ENCODE measurements around the gene GNB2. TPM values are rescaled to one million over a fixed set of nuclear protein-coding genes. Genes with fewer than 3 reads are reported as not detected.

Gene GNB2
- total and polyA plus RNA-seq, 2 of the 8 experiments (the other 6 are each of a cell fraction or from before 2014, with no cell fraction given) = 157 to 260 TPM

- TF ChIP-seq CTCF (IDR thresholded peaks at IDR 0.05; ENCODE audit: control extremely low read depth in 1 of 3, insufficient read depth in 1 of 3, low read depth in 1 of 3, low read length in 3 of 3) = no peak
- no peak for TF ChIP-seq RBBP5 (IDR thresholded peaks at IDR 0.05; ENCODE audit: borderline replicate concordance, low read depth, low read length)
- TF ChIP-seq TBP (IDR thresholded peaks at IDR 0.05; ENCODE audit: low read depth, low read length) = no peak
- no peak for TF ChIP-seq EP300 (IDR thresholded peaks at IDR 0.05; ENCODE audit: borderline replicate concordance in 1 of 2, low read depth in 2 of 2, low read length in 2 of 2)
- no peak for TF ChIP-seq KDM4A (IDR thresholded peaks at IDR 0.05; ENCODE audit: low read depth, low read length, severe bottlenecking)
- TF ChIP-seq NRF1 (IDR thresholded peaks at IDR 0.05; ENCODE audit: low read depth, low read length) = no peak
- TF ChIP-seq BRCA1 (IDR thresholded peaks at IDR 0.05; ENCODE audit: low read depth, low read length) = no peak
- no peak for TF ChIP-seq JUND (IDR thresholded peaks at IDR 0.05; ENCODE audit: low read length)
- no peak for TF ChIP-seq SP2 (IDR thresholded peaks at IDR 0.05; ENCODE audit: low read length)
- TF ChIP-seq KDM1A (IDR thresholded peaks at IDR 0.05; ENCODE audit: borderline replicate concordance, low read length) = no peak
- no peak for TF ChIP-seq MAFK (IDR thresholded peaks at IDR 0.05; ENCODE audit: low read depth, low read length)
- TF ChIP-seq YY1 (IDR thresholded peaks at IDR 0.05; ENCODE audit: low read depth, low read length) = 0 out of 2 replicates have a peak, but pooled peaks have one; percentile 18
- no peak for TF ChIP-seq ATF3 (IDR thresholded peaks at IDR 0.05; ENCODE audit: insufficient read depth, low read depth, low read length)
- TF ChIP-seq RNF2 (IDR thresholded peaks at IDR 0.05; ENCODE audit: borderline replicate concordance, low read depth, low read length, missing control alignments, poor library complexity, severe bottlenecking) = no peak
- no peak for TF ChIP-seq KDM5A (IDR thresholded peaks at IDR 0.05; ENCODE audit: low read length)
- no peak for TF ChIP-seq GTF2F1 (IDR thresholded peaks at IDR 0.05; ENCODE audit: borderline replicate concordance, low read depth, low read length)
- TF ChIP-seq HDAC2 (IDR thresholded peaks at IDR 0.05; ENCODE audit: borderline replicate concordance in 1 of 2, low read depth in 2 of 2, low read length in 2 of 2) = peak in 1 of 2 experiments; percentile 30; a peak in 1 of 4 replicates
- no peak; the same call in 1 of the 2 replicates for TF ChIP-seq GABPA (IDR thresholded peaks at IDR 0.05; ENCODE audit: borderline replicate concordance, insufficient read depth, low read length)
- no peak for TF ChIP-seq CEBPB (IDR thresholded peaks at IDR 0.05; ENCODE audit: low read depth, low read length)
- no peak for TF ChIP-seq TAF7 (optimal IDR thresholded peaks at IDR 0.05; ENCODE audit: borderline replicate concordance, low read depth, low read length)
Observed at GRCh38 chr7:100655908-100656674, 17.4 kb upstream of the GNB2 start, which contains the start of gene ACTL6B (continued).
